Neural progenitor cell (in vitro differentiated cells): ENCODE measurements around the gene CCDC73. TPM values are rescaled to one million over a fixed set of nuclear protein-coding genes. Genes with fewer than 3 reads are reported as not detected.

Source experiments
- DNase-seq: peaks from one replicate; pipeline ENCODE4 v3.0.0-alpha.2; 2016; ENCODE audit warnings: low spot score
- H2AFZ ChIP-seq: fragments of 200-600 bp; sonication (generic); replicated peaks from 2 replicates; pipeline ENCODE4 v1.6.1; 2016; ENCODE audit warnings: antibody characterized with exemption
- H3F3A ChIP-seq: fragments of 200-600 bp; sonication (generic); 2 replicates; pipeline ENCODE4 v1.6.1; 2016; ENCODE audit warnings: antibody characterized with exemption, low read depth
- H3K27ac ChIP-seq: fragments of 200-600 bp; sonication (generic); 2 replicates; pipeline ENCODE4 v1.5.1; 2016; ENCODE audit warnings: mild to moderate bottlenecking
- H3K27me3 ChIP-seq: fragments of 200-600 bp; sonication (generic); 2 replicates; pipeline ENCODE4 v1.6.1; 2016; ENCODE audit warnings: mild to moderate bottlenecking, moderate library complexity
- H3K36me3 ChIP-seq: fragments of 200-600 bp; sonication (generic); 2 replicates; pipeline ENCODE4 v1.5.1; 2016
- H3K4me1 ChIP-seq: fragments of 200-600 bp; sonication (generic); 2 replicates; pipeline ENCODE4 v1.6.1; 2016; ENCODE audit warnings: mixed run types
- H3K4me2 ChIP-seq: fragments of 200-600 bp; sonication (generic); 2 replicates; pipeline ENCODE4 v1.6.1; 2016
- H3K4me3 ChIP-seq: fragments of 200-600 bp; sonication (generic); 2 replicates; pipeline ENCODE4 v1.5.1; 2016
- H3K79me2 ChIP-seq: fragments of 200-600 bp; sonication (generic); 2 replicates; pipeline ENCODE4 v1.6.1; 2016; ENCODE audit warnings: low read depth
- H3K9ac ChIP-seq: fragments of 200-600 bp; sonication (generic); 2 replicates; pipeline ENCODE4 v1.6.1; 2016
- H3K9me3 ChIP-seq: fragments of 200-600 bp; sonication (generic); 2 replicates; pipeline ENCODE4 v1.5.1; 2016; ENCODE audit warnings: low read depth
- H4K20me1 ChIP-seq: fragments of 200-600 bp; sonication (generic); 2 replicates; pipeline ENCODE4 v1.6.1; 2016; ENCODE audit warnings: low read depth
- H3K27ac Mint-ChIP-seq: 3 replicates; pipeline ENCODE4 v1.8.0; 2021; ENCODE audit warnings: mixed read lengths
- H3K27me3 Mint-ChIP-seq: 2 replicates; pipeline ENCODE4 v1.8.0; 2022; ENCODE audit warnings: low read depth, mild to moderate bottlenecking, inconsistent platforms, moderate library complexity, mixed read lengths; ENCODE audit not compliant: insufficient read depth
- H3K36me3 Mint-ChIP-seq: 3 replicates; pipeline ENCODE4 v1.8.0; 2021; ENCODE audit warnings: mixed read lengths
- H3K4me1 Mint-ChIP-seq: 3 replicates; pipeline ENCODE4 v1.8.0; 2021; ENCODE audit warnings: mixed read lengths
- H3K4me3 Mint-ChIP-seq: 3 replicates; pipeline ENCODE4 v1.8.0; 2021; ENCODE audit warnings: mild to moderate bottlenecking, moderate library complexity, mixed read lengths
- H3K9me3 Mint-ChIP-seq: 3 replicates; pipeline ENCODE4 v1.8.0; 2020; ENCODE audit warnings: mixed read lengths
- CTCF ChIP-seq: fragments of 200-600 bp; sonication (generic); IDR thresholded peaks from 2 replicates; pipeline ENCODE4 v1.5.1; 2017; ENCODE audit warnings: antibody characterized with exemption, mild to moderate bottlenecking
- EZH2 ChIP-seq: fragments of 200-600 bp; sonication (generic); IDR thresholded peaks from 2 replicates; pipeline ENCODE4 v1.6.1; 2017; ENCODE audit warnings: antibody characterized with exemption, mild to moderate bottlenecking, moderate library complexity
- EZH2phosphoT487 ChIP-seq: fragments of 200-600 bp; sonication (generic); IDR thresholded peaks from 2 replicates; pipeline ENCODE4 v1.6.1; 2017; ENCODE audit warnings: antibody characterized with exemption
- total RNA-seq: library from RNA; depleted of rRNA; stranded (reverse); fragments of >200 nt; gene quantifications from 2 replicates; pipeline ENCODE4 v1.2.3, GENCODE V29; 2015; ENCODE audit warnings: low replicate concordance

Gene CCDC73
- total RNA-seq, 1 donor from 2014 or later, result not detected

DNA sequence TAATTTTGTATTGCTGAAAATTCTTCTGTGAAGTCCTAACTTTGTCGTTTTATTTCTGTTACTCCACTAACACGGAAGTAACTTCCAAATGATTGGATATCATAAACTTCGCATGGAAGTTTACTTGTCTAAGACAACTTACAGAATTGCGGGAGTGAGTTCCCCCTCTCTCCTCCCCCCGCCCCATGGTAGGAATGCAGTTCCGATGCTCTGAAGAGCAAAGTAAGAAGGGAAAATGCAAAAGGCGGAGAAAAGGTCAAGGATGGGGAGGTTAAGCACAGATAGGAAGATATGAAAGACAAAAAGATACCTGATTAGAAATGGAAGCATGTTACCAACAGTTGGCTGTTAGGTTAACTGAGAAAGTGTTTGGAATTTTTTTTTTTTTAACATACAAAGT, 209.5 kb downstream of the CCDC73 start:
- H3K27ac Mint-ChIP-seq, result peak overlapping the region; percentile 64
- H4K20me1 ChIP-seq, result peaks cover 45% of the 10 kb centered on the region
- H3K9me3 Mint-ChIP-seq, result peaks cover 2% of the 10 kb centered on the region

GRCh38 chr11:32583459-32584271, 210.8 kb downstream of the CCDC73 start, which contains the start of gene EIF3M:
TSS of gene EIF3M (plus strand) at chr11:32583831. CDS start at chr11:32583888, 57 bp downstream.
- Histone ChIP-seq H3K9ac (peak within 1 kb of the TSS; percentile 88), H3K27me3 (no peaks in the 10 kb centered on the region), H3F3A (no peaks in the 10 kb centered on the region), H3K36me3 (peaks cover 8% of the 10 kb centered on the region), H3K4me2 (peak within 1 kb of the TSS; percentile 84), H3K4me3 (peak within 1 kb of the TSS; percentile 99), H3K9me3 (no peaks in the 10 kb centered on the region), H3K27ac (peak within 1 kb of the TSS; percentile 71), H2AFZ (peak within 1 kb of the TSS; percentile 97), H3K4me1 (peaks cover 10% of the 10 kb centered on the region), H3K79me2 (peaks cover 51% of the 10 kb centered on the region), H4K20me1 (peaks cover 43% of the 10 kb centered on the region)
- TF ChIP-seq EZH2, result peak; percentile 12
- no peak for TF ChIP-seq CTCF
- peak within 1 kb of the TSS; percentile 96 for H3K27ac Mint-ChIP-seq
- H3K4me1 Mint-ChIP-seq, result peaks cover 15% of the 10 kb centered on the region
- H3K4me3 Mint-ChIP-seq, result peak within 1 kb of the TSS; percentile 99
- peaks cover 5% of the 10 kb centered on the region for H3K36me3 Mint-ChIP-seq
- H3K9me3 Mint-ChIP-seq, result peaks cover 2% of the 10 kb centered on the region
- H3K27me3 Mint-ChIP-seq, result no peaks in the 10 kb centered on the region
- DNase-seq, result peak; percentile 97

More for the DNA sequence above, 209.5 kb downstream of the CCDC73 start:
- peaks cover 9% of the 10 kb centered on the region for H3K36me3 Mint-ChIP-seq
- peak; percentile 44 for DNase-seq
- H3K9ac ChIP-seq, result peak overlapping the region; percentile 88
- H3K4me1 Mint-ChIP-seq, result peaks cover 15% of the 10 kb centered on the region
- peak overlapping the region; percentile 99 for H3K4me3 Mint-ChIP-seq
- peak overlapping the region; percentile 99 for H3K4me3 ChIP-seq
- no peak overlapping the region for H2AFZ ChIP-seq
- H3K4me1 ChIP-seq, result peaks cover 10% of the 10 kb centered on the region
- H3K9me3 ChIP-seq, result no peaks in the 10 kb centered on the region
- TF ChIP-seq CTCF (no peak), EZH2 (no peak), EZH2phosphoT487 (no peak)
- H3K27me3 ChIP-seq, result no peaks in the 10 kb centered on the region
- no peaks in the 10 kb centered on the region for H3F3A ChIP-seq
- peaks cover 58% of the 10 kb centered on the region for H3K79me2 ChIP-seq
- no peaks in the 10 kb centered on the region for H3K27me3 Mint-ChIP-seq
- no peak overlapping the region for H3K27ac ChIP-seq
- peaks cover 11% of the 10 kb centered on the region for H3K36me3 ChIP-seq
- H3K4me2 ChIP-seq, result peak overlapping the region; percentile 84

- Histone ChIP-seq H3K4me3 (no peak overlapping the region), H3K27me3 (no peaks in the 10 kb centered on the region), H3K4me2 (no peak overlapping the region), H2AFZ (no peak overlapping the region), H3K27ac (no peak overlapping the region), H3K9ac (no peak overlapping the region), H3K9me3 (no peaks in the 10 kb centered on the region), H3K36me3 (no peaks in the 10 kb centered on the region), H3F3A (no peaks in the 10 kb centered on the region), H3K4me1 (peaks cover 10% of the 10 kb centered on the region), H3K79me2 (peaks cover 30% of the 10 kb centered on the region), H4K20me1 (peaks cover 25% of the 10 kb centered on the region)
- no peak for DNase-seq
- H3K4me3 Mint-ChIP-seq, result no peak overlapping the region
- no peak overlapping the region for H3K27ac Mint-ChIP-seq
- TF ChIP-seq CTCF (no peak), EZH2phosphoT487 (no peak), EZH2 (no peak)
- peaks cover under 1% of the 10 kb centered on the region for H3K36me3 Mint-ChIP-seq
- no peaks in the 10 kb centered on the region for H3K27me3 Mint-ChIP-seq
- peaks cover 2% of the 10 kb centered on the region for H3K9me3 Mint-ChIP-seq
- peaks cover 15% of the 10 kb centered on the region for H3K4me1 Mint-ChIP-seq
These were observed 212.9 kb downstream of the CCDC73 start for GRCh38 chr11:32581556-32581955.
